Colonic mucosa (tissue), 4 donors: ENCODE results near the gene GALNT16. TPM values are rescaled to one million over a fixed set of nuclear protein-coding genes. Genes with fewer than 3 reads are reported as not detected.

Experiments used
- DNase-seq: peaks from one replicate; pipeline ENCODE4 v3.0.0-alpha.2; 2020
- H3K27ac ChIP-seq: fragments of 200-600 bp; one replicate; pipeline ENCODE4 v1.8.0; 2021
- H3K27me3 ChIP-seq: fragments of 200-600 bp; one replicate; pipeline ENCODE4 v1.8.0; 2021
- H3K36me3 ChIP-seq: fragments of 200-600 bp; one replicate; pipeline ENCODE4 v1.8.0; 2021
- H3K4me1 ChIP-seq: fragments of 200-600 bp; one replicate; pipeline ENCODE4 v1.8.0; 2021; ENCODE audit warnings: mild to moderate bottlenecking
- H3K4me3 ChIP-seq: fragments of 200-600 bp; one replicate; pipeline ENCODE4 v1.8.0; 2021
- H3K9ac ChIP-seq, 2 donors: one replicate each; pipeline ENCODE4 v1.7.0; 2013; ENCODE audit warnings: control low read depth in 2 of 2, low read depth in 2 of 2, low read length in 2 of 2
- H3K9me3 ChIP-seq: fragments of 200-600 bp; one replicate; pipeline ENCODE4 v1.8.0; 2021
- CTCF ChIP-seq: fragments of 200-600 bp; IDR thresholded peaks from one replicate; pipeline ENCODE4 v1.8.0; 2022; ENCODE audit warnings: antibody characterized with exemption, mild to moderate bottlenecking
- intact Hi-C: fragments of 100-400 bp; cut with DNase I; formaldehyde crosslinking; loops from one replicate; pipeline ENCODE4 v1.14.1; 2022
- total RNA-seq, 2 donors: library from RNA; stranded (reverse); fragmentation: NEBNext Ultra II Directional in 1 of 2; extraction: Animal tissue kit (Norgen Biotek cat#: 25700) in 1 of 2; gene quantifications; one replicate each; pipeline ENCODE4 v1.2.1, GENCODE V29; 2021
- donor health status: healthy.
- donor health status: DM: no; HTN: no; CAD: no.
- donor health status: DM: no; HTN: no; CAD: no.

Gene GALNT16
- total RNA-seq, 2 donors from 2014 or later: 0.22 to 1.6 TPM

DNA sequence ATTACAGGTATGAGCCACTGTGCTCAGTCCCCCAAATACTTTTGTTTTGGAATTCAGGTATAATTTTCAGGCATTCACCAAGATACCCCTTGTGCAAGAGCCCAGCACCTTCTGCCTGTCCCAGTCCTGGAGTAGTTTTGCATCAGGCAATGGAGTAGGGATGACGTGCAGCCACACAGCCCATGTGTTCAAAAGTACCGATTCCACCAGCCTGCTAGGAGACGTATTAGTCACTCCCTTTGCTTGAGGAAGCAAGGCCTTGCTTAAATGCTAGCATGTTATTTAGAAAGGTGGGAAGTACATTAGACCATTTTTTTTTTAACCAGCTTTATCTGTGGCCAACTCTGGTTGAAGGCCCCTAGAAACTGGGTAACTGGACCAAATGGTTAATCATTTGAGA is 15.0 kb upstream of the GALNT16 start:
- H3K9me3 ChIP-seq: no peaks in the 10 kb centered on the region
- no peak overlapping the region for H3K27ac ChIP-seq
- H3K9ac ChIP-seq: no peak overlapping the region
- no peaks in the 10 kb centered on the region for H3K4me1 ChIP-seq
- no peak for TF ChIP-seq CTCF
- H3K27me3 ChIP-seq: no peaks in the 10 kb centered on the region
- H3K4me3 ChIP-seq: no peak overlapping the region
- intact Hi-C loops: loop anchor here (5.0 kb wide), 1 partner anchor 118 kb away; no protein-coding TSS in a partner anchor
- no peak for DNase-seq
- no peaks in the 10 kb centered on the region for H3K36me3 ChIP-seq

DNA sequence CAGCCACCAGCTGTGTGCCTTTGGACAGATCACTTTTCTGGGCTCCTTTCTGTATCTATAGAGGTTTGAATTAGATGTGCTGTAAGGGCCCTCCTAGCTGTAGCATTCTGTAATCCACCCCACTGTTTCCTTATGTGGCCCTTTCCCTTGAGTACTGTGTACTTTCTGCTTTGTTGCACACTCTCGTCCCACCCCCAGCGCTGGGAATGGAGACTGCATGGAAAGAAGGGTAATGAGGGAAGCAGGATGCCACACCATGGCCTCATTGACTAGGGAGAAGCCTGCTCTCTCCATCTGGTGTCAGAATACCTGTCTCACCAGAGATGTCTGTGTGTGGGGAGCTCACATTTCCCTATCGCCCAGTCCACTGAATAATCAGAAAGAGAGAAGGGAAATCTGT is 13.6 kb upstream of the GALNT16 start:
- Histone ChIP-seq H3K9me3 (no peaks in the 10 kb centered on the region), H3K4me3 (no peak overlapping the region)
- intact Hi-C loops: loop anchor here (5.0 kb wide), 1 partner anchor 119 kb away; no protein-coding TSS in a partner anchor

DNA sequence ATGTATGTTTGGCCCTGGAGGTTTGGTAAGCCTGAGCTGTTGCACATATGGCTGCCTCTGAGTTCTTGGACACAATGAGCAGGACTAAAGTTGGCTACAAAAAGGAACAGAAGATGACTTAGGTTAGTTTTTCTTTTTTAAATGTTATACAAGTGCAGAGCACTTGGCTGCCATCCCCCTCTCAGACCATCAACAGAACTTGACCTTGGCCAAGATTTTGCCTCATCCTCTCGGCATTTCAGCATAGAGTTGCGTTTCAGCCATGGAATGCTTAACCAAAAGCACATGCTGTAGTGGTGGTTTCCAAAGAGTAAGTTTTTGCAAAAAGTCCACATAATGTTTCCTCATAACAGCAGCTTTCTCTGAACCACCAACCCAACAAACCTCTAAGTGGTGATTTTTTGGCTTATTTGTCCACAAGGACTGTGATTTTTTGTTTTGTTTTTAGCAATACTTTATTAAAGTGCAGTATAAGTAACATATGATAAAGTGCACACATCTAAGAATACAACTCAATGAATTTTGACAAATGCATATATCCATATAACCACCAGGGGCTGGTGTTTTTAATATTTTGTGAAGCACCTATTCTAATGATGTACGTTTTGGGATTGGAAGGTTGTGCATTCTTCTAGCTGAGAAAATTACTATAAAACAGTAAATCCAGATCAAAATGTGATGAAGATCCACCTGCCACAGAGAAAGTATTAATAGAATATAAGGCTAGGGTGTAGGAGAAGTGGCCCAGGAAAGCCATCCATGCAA is 12.1 kb upstream of the GALNT16 start:
- Histone ChIP-seq H3K9me3 (no peaks in the 10 kb centered on the region), H3K36me3 (no peaks in the 10 kb centered on the region), H3K27me3 (no peaks in the 10 kb centered on the region), H3K27ac (no peak overlapping the region), H3K9ac (no peak overlapping the region), H3K4me3 (no peak overlapping the region), H3K4me1 (no peaks in the 10 kb centered on the region)
- no peak for DNase-seq
- no peak for TF ChIP-seq CTCF
- intact Hi-C loops: loop anchor here (5.0 kb wide), 1 partner anchor 121 kb away; no protein-coding TSS in a partner anchor

More for the DNA sequence above, 13.6 kb upstream of the GALNT16 start:
- Histone ChIP-seq H3K36me3 (no peaks in the 10 kb centered on the region), H3K27ac (no peak overlapping the region), H3K9ac (no peak overlapping the region), H3K27me3 (no peaks in the 10 kb centered on the region), H3K4me1 (no peaks in the 10 kb centered on the region)
- TF ChIP-seq CTCF: no peak
- no peak for DNase-seq

GRCh38 chr14:69249603-69250002 is 10.4 kb upstream of the GALNT16 start:
- TF ChIP-seq CTCF: no peak
- no peak for DNase-seq
- intact Hi-C loops: loop anchor here (5.0 kb wide), 1 partner anchor 122 kb away; no protein-coding TSS in a partner anchor

DNA sequence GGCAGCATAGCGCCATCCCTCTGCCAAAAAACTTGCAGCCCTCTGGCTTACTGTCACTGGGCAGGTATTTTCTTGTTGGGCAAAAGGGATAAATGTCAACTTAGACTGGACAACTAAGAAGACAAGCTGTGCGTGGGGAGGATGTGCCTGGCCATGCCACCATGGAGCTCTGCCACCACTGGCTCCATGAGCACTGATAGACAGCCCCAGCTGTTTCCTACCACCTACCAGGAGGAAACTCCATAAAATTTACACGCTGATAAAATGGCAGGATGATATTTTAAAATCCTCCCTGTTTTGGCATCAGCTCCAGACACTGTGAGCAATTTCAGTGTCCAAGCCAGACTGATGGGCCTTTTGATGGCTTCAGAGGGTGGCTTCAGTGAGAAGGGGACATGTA is 7.1 kb upstream of the GALNT16 start:
- TF ChIP-seq CTCF: no peak
- intact Hi-C loops: no loop called here
- no peaks in the 10 kb centered on the region for H3K27me3 ChIP-seq

More at GRCh38 chr14:69249603-69250002, 10.4 kb upstream of the GALNT16 start:
- no peak overlapping the region for H3K27ac ChIP-seq
- no peak overlapping the region for H3K4me3 ChIP-seq
- H3K9me3 ChIP-seq: no peaks in the 10 kb centered on the region
- no peak overlapping the region for H3K9ac ChIP-seq
- H3K36me3 ChIP-seq: no peaks in the 10 kb centered on the region
- H3K4me1 ChIP-seq: no peaks in the 10 kb centered on the region
- H3K27me3 ChIP-seq: no peaks in the 10 kb centered on the region

More for the DNA sequence above, 7.1 kb upstream of the GALNT16 start:
- Histone ChIP-seq H3K9ac (no peak overlapping the region), H3K4me3 (no peak overlapping the region), H3K4me1 (no peaks in the 10 kb centered on the region), H3K9me3 (no peaks in the 10 kb centered on the region), H3K36me3 (no peaks in the 10 kb centered on the region), H3K27ac (no peak overlapping the region)
- no peak for DNase-seq
